H1 (cell line): ENCODE measurements around the gene UBE2O. TPM values are rescaled to one million over a fixed set of nuclear protein-coding genes. Genes with fewer than 3 reads are reported as not detected.

ENCODE experiments used
- RXRA ChIP-seq: IDR thresholded peaks from 2 replicates; pipeline ENCODE4 v1.6.1; 2011; ENCODE audit warnings: low read depth, mild to moderate bottlenecking, low read length, moderate library complexity; ENCODE audit not compliant: insufficient read depth
- polyA plus RNA-seq, 7 experiments: library from polyadenylated mRNA; depleted of rRNA in 3 of 7; stranded (reverse) in 5 of 7; unstranded in 2 of 7; fragments of >200 nt in 5 of 7; fragments of 200-250 nt in 2 of 7; gene quantifications; 1 replicate in 5 of 7; 2 replicates in 1 of 7; 4 replicates in 1 of 7; pipeline versions ENCODE4 v1.2.1 to v1.2.3, GENCODE V29; 2011 to 2013; ENCODE audit warnings: missing spikeins in 2 of 7, mixed read lengths in 2 of 7
- total RNA-seq: library from RNA; stranded (reverse); fragmentation: NEBNext Ultra II Directional; extraction: Animal tissue kit (Norgen Biotek cat#: 25700); gene quantifications from 2 replicates; pipeline ENCODE4 v1.2.1, GENCODE V29; 2021

UBE2O gene
- total and polyA plus RNA-seq, 2 of the 8 experiments (the other 6 are each of a cell fraction or from before 2014, with no cell fraction given), result 24.4 to 63.0 TPM

DNA sequence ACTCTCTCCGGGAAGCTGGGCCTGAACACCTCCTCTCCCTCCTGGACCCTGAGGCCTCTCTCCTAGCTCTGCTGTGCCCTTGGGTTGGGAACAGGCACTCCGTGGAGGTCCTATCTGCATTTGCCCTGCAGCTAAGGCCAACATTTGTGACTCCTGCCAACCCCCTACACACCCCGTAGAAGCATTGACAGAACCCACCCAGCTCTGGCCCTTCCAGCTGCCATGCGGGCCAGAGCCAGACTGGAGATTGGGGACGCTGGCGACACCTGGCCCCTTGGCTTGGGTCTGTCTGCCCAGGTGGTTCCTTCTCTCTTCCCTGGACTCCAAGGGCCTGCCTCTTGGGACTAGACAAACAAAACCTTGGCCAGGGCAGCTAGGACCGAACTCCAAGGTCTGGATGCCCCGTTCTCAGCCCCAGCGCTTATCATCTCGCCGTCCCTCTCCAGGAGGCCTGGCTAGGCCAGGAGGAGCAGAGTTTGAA, 48.9 kb upstream of the UBE2O start (continued):
- TF ChIP-seq RXRA, result no peak
